ENCODE measurements around the gene DRGX.

The DRGX gene

GRCh38 chr10:49407552-49408137 is 11.8 kb upstream of the DRGX start:
- peak; percentile 56 for DNase-seq

DNA sequence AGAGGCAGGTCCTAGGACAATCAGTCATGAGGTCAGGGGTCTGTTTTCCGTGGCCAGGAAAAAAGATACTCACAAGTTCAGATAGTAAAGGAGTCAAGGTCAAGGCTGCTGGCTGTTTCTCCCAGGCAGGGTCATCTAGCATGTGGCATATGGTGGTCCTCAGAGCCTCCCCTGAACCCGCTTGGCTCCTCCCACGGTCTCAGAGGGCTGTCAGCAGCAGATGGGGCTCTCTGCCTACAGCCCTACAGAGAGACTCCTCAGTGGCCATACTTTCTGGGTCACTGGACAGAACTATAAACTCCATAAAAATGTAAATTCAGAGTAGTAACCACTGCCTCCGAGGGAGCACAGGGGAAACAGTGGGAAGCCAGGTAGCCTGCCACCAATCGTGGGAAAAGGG is 11.3 kb upstream of the DRGX start:
- DNase-seq, result no peak

- no peak for DNase-seq
Observed at GRCh38 chr10:49404321-49404878, 8.5 kb upstream of the DRGX start.

DNA sequence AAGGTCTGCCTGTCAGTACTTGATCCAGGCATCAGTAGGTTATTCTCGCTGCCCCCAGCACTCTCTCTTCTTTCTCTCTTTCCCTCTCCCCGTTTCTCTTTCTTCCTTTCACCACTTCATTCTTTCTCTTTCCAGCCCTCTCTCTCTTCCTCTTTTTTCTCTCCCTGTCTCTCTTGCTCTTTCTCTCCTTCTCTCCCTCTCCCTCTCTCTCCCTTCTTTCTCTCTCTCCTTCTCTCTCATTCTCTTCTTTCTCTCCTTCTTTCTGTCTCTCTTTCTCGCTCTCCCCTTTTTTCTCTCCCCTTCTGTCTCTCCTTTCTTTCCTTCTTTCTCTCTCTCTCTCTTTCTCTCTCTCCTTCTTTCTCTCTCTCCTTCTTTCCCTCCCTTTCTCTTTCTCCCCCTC is 7.5 kb upstream of the DRGX start:
- no peak for DNase-seq

DNA sequence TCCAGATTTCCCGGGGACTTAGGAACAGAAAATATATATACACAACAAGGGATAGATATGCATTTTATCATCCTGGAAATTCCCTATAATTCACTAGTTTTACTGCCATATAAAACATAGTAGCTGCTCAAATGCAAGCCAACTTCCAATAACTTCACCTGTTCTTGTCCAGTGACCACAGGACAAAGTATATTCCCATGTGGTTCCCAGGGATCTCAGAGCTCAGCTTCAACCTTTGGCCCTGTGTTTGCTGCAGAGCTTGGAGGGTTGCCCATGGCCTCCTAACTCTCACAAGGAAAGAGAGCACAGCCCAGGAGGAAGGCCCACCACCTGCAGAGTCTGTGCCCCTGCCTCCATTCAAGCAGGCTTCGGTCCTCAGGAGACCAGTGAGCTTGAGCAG is 4.5 kb upstream of the DRGX start:
- DNase-seq, result no peak

DNA sequence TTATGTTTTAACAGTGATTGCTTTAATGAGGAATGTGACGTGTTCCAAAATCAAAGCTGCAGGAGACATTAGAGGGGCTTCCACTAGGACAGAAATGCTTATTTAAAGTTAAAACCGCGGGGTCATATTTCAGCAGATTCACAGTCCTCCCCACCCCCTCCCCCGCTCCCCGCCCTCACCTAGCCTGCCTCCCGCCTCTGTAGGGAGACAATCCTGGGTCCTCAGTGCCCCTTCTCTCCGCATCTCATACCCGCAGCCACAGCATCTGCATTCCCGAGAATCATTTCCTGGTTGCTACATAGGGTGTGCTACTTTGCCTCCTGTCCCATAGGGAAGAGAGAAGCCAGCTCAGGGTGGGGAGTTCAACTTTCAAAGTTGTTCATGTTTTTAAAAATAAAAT is 3.1 kb upstream of the DRGX start:
- no peak for DNase-seq

DNA sequence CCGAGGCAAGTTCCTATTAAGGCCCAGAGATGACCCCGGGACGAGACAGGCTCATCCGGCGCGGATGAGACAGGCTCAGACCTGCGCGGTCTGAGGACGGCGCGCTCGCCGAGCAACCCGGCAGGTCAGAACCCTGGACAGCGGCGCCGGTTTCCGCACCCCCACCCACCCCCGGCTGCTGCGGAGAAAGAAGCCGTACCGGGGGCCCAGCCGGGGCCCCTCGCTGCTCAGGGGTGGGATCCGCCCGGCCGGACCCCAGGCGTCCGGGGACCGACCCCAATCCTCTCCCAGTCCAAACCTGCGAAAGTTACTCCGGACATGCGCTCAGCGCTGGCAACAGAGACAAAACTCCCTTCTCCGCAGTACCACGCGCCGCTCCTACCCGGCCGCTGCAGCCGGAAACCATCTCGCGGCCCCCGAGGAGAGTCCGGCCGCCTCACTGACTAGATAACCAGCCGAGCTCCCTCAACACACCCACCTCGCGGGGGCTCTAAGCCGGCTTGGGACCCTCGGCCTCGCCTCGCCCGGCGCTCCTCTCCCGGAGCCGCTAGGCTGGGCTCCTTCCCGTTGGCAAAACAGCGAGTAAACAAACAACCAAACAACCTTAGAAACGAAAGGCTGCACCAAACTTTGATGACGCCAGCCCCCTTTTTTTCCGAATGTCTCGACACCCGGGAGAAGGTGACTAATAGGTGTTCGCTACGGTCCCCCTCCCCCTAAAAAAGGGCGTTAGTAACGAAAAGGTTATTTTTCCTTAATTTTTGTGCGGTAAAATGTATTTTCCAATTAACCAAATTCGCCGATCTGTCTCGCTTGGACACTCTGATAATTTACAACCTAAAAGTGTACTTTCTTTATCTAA is 2.3 kb upstream of the DRGX start:
- DNase-seq, result no peak

DNA sequence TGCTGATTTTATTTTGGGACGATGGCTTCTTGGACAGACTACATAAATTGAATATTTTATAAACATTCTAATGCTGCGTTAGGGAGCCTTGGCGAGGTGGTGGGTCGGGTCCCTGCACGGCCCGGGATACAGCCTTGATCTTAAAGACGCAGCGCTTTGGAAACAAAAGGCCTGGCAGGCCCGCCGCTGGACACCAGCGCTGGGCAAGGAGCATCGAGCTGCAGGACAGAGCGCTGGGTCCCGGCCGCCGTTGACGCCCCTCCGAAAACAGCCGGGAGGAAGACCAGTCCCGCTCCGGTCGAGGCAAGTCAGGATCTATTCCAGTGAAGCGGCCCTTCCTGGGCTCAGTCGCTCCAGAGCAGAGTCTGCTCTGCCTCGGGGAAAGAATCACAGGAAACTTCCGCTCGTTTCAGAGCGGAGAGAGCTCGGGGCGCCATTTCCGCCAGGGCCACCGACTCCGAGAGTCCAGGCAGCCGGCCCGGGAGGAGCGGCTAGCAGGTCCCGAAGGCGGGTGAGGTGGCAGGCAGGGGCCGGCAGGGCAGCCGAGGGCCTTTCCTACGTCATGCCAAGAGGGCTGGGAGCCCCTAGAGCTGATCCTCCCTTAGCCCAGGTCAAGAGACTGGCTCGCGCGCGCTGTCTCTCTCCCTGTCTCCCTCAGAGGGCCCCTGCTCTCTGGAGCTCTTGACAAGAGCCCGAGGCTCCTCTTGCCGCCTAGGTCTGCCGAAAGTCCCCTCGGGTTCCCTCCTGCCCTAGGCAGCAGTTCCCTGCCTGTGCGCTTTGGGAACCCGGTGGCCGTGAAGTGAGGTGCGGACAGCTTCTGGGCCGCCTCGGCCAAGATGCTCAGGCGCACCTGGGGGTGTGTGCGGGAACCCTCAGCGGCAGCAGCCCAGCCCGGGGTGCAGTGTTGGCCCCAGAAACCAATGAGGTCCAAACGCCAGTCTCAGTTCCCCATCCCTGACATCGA is 1.4 kb upstream of the DRGX start:
- no peak for DNase-seq

DNA sequence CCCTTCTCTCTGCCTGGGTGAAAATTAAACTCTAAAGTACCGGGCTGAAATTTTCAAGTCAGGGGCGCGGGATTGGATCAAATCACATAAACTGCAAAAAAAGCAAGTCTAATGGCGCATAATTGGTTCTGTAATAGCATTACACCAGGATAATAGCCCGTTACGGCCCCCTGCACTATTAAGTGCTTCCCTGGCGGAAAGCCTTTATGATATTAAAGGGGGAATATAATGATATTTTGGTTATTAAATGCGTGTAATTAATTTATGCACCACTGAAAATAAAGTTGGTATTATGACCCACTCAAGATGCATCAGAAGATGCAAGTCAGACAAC is 744 bp upstream of the DRGX start:
- DNase-seq, result no peak

- no peak for DNase-seq
Observed at GRCh38 chr10:49394933-49395740, 752 bp downstream of the DRGX start.

GRCh38 chr10:49393757-49394156 is 2.1 kb downstream of the DRGX start:
- no peak for DNase-seq

DNA sequence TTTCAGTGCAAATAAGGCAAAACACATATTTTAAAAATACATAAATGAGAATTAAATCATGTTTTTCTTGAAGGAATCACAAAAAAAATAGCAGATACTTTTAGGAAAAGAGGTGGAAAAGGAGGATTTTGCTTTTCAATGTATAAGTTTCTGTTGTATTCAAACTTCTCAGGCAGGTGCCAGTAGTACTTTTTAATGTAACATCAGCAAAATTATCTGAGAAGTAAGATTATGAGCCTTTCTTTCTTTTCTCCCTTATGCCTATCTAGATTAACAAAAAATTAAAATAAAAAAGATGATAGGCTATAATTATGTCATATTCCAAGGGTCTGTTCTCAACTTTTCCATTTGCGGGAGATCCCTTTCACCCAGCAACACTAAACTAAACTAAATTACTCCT is 2.6 kb downstream of the DRGX start:
- no peak for DNase-seq

DNA sequence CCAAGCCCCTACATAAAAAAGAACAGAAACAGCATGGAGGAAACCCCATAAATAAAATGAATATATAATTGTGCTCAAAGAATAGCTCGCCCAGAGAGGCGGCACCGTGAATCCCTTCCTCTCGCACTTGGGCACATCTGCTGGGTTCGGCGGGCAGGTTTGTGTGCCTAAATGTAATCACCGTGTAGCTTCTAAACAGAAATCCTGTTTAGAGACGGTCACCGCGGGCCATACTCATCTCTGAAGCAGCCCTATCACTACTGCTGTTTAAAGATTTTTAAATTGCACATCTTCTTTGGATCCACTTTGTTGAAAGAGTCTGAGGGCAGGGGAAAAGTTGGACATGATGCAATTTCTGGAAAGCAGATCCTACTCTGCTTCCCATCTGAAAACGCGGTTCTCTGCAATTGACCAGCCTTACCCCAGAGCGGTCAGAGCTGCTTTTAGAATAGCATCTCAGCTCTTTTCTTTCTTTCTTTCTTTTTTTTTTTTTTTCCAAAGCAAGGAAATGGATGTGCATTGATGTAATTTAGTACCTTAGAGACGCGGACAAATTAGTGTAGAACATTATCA is 6.4 kb downstream of the DRGX start:
- DNase-seq, result no peak

DNA sequence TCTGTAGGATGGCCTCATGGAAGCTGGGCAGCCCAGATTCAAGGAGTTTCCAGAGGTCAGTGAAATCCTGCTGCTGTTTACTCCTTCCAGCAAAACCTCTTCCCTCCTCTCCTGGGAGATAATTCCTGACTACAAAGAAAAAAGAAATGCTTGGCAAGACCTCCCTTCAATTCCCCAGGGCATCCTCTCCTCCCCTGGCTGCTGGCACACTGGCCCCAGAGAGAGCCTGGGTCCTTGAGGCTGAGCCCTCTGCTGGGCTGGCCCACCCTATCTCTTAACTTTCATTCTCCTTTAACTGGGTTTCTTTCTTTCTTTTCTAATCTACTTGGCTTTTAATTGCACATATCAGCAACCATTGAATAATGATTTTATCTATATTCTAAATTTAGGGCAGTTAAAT is 7.7 kb downstream of the DRGX start:
- no peak for DNase-seq

DNA sequence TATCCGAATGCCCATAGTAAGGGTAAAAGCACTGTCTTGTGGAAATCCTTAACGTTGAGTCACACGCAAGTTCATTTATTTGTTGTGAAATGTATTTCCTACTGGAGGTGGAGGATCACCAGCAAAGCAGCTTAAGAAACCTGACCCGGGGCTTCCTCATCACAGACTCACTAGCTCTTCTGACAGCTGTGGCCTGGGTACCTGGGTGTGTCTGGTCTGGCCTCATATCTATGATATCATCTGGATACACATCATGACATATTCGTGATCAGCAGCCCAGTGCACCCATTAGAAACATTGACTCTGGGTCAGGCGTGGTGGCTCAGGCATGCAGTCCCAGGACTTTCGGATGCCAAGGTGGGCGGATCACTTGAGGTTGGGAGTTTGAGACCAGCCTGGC is 8.8 kb downstream of the DRGX start:
- no peak for DNase-seq

DNA sequence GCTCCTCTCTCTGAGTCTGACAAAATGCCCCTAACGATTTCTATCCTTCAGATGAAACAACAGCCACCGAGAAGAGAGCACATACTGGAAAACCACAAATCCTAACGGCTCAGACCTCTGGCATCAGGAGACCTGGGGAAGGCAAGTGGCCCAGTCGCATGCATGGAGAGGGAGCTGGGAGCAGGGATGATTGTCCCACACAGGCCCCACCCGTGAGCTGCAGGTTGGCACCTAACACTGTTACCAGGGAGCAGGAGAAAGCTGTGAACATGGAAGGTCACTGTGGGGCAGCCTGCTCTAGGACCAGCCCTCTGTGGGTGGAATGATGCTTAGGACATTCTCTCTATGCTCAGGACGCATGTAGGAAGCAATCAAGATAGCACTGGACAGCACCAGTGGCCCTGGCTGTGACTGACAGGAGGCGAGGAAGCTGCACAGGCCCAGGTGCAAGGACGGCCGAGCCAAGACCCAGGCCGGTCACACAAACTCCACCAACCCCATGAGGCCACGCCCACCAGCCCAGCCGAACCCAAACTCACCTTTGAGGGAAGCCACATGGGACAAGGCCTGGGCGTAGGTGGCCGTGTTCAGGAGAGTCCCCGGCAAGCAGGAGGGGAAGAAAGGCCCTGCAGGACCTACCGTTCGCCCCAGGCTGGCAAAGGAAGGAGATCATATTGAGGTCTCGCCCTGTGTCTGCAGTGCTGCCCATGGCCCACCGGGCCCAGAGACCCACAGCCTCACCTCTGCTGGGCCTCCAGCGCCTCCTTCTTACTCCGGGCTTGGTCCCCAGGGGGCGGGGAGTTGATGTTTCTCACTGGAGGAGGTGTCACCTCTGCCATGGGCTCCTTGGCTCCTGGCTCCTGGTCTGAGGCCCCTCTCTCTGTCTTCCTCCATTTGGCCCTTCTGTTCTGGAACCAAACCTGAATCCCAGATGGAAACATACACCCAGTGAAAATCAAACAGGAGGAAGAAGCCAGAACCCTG is 9.7 kb downstream of the DRGX start:
- DNase-seq, result no peak

GRCh38 chr10:49384268-49384953 is 11.5 kb downstream of the DRGX start:
- DNase-seq, result no peak

DNA sequence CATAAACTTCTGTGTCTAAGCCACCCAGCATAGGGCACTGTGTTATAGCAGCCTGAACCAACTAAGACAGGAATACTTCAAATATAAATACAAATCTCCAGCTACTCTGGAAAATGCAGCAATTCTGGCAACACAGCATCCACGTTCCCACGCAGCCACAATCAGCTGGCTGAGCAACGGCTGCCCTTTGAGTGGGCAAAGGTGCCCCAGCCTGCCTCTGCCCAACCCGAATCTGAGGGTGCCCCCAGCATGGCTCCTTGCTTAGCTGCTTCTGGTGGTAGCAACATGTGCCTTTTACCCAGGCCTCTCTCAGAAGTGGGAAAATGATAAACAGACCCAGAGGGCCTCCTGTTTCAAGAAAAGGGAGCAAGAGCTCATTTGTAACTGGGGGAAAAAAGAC is 12.0 kb downstream of the DRGX start:
- DNase-seq, result no peak

GRCh38 chr10:49382826-49383225 is 13.1 kb downstream of the DRGX start:
- no peak for DNase-seq

- no peak for DNase-seq
Observed at GRCh38 chr10:49382226-49382625, 13.7 kb downstream of the DRGX start.
